ENCODE measurements around the gene SLC24A1.
A peak's percentile ranks its signal among the peaks of the same experiment; 100 is the strongest.
"Not testable (repeated sequence)": the region's sequence is repeated elsewhere in the genome, so short reads cannot be mapped to it uniquely, and the experiment has no call there.

Gene SLC24A1

GRCh38 chr15:65621638-65622037 is at the start of gene SLC24A1:
Gene SLC24A1, plus strand, starts transcription at chr15:65621938. Its CDS starts 2,143 bp downstream, at chr15:65624081.
- DNase-seq, result no peak

- DNase-seq, result no peak
Observed at GRCh38 chr15:65571971-65572370, 49.8 kb upstream of the SLC24A1 start.

GRCh38 chr15:65576664-65577063 is 45.1 kb upstream of the SLC24A1 start:
- DNase-seq, result no peak

GRCh38 chr15:65577129-65577996 is 44.4 kb upstream of the SLC24A1 start:
- no peak for DNase-seq

- no peak for DNase-seq
Observed at GRCh38 chr15:65578904-65579728, 42.6 kb upstream of the SLC24A1 start.

GRCh38 chr15:65579762-65580161 is 42.0 kb upstream of the SLC24A1 start:
- no peak for DNase-seq

GRCh38 chr15:65580287-65580686 is 41.5 kb upstream of the SLC24A1 start:
- DNase-seq, result no peak

DNA sequence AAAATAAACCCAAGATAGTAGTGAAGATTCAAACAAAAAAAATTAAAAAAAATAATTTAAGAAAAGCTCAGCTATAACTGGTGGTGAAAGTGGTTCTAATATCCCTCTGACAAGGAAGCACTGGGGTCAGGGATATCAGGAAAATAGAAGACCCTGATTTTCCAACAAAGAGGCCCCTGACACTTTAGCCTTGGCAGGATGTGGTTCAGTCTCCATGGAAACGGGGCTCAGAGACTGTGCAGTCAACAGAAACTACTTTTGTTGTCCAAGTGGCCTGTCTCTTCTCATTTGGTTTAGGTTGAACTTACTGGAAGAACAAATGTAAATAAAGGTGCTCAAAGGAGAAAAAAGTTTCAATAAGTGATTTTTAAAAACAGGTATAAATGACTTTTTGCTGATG is 38.0 kb upstream of the SLC24A1 start:
- peak; percentile 14 for DNase-seq

- no peak for DNase-seq
Observed at GRCh38 chr15:65584241-65584640, 37.5 kb upstream of the SLC24A1 start.

GRCh38 chr15:65587094-65587493 is 34.6 kb upstream of the SLC24A1 start:
- no peak for DNase-seq

- DNase-seq, result no peak
Observed at GRCh38 chr15:65595960-65596359, 25.8 kb upstream of the SLC24A1 start.

- no peak for DNase-seq
Observed at GRCh38 chr15:65598468-65598867, 23.3 kb upstream of the SLC24A1 start.

GRCh38 chr15:65599677-65600076 is 22.1 kb upstream of the SLC24A1 start:
- DNase-seq, result no peak

DNA sequence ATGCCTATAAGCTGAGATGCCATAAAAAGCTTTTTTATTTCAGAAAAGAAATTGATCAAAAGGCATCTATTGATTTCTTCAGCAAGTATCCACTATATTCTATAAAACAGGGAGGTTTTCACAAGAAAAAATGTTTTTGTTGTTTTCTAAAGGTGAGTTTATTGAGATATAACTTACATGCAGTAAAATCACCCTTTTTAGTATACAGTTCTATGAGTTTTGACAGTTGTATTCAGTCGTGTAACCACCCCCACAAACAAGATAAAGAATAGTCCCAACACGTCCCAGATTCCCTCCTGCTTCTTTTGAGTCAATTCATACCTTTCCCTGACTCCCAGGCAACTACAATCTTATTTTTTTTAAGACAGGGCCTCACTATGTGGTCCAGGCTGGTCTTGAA is 18.6 kb upstream of the SLC24A1 start:
- DNase-seq, result no peak

DNA sequence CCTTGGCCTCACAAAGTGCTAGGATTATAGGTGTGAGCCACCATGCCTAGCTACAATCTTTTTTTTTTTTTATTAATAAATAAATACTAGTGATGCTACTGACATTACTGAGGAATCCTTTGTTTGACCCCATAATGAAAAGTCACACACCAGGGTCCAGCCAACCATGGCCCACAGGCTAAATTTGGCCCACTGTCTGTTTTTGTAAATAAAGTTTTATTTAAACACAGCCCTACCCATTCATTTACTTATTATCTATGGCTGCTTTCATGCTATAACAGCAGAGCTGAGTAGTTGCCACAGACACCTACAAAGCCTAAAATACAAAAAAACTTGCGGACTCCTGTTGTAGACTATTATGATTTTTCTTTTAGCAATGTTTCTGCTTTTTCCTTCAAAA is 18.2 kb upstream of the SLC24A1 start:
- DNase-seq, result no peak

DNA sequence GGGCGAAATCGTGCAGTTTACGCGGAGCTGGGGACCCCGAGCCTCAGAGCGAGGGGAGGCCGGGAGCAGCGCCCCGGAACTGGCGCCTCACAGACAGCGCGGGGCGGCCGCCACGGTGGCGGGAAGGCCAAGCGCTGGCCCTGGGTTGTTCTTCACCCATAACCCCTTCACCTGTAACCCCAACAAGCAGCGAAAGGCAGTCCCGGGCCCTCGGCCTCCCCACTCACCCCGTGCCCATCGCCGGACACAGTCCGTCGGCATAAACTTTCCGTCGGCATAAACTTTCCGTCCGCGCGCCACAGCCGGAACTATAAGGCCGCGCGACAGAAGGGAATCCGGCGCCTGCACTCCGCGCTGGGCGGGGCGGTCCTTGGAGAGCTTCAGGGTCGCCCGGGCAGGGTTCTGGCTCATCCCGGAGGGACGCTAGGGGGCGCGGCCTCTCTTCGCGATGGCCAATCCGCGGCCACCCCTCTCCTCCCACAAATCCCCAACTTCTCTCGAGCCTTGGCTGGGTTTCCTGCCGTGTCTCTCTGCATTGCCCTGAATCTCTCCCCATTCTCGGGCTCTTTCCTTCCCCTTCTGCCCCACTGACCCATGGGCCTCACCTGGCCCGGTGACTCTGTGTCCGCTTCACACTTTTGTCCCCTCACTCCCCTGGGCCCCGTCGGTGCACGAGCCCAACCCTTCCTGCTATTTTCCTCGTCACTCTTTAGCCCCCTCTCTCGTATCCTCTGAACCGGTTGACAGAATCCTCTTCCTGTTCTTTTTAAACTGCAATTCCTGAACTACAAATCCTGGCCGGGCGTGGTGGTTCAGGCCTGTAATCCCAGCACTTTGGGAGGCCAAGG is 10.6 kb upstream of the SLC24A1 start, which contains the start of gene INTS14:
Gene INTS14, minus strand, starts transcription at position 261 of the 848 bp plus-strand sequence. CDS start 3,751 bp downstream, outside the sequence.
- DNase-seq, result peak; percentile 84

- DNase-seq, result no peak
Observed at GRCh38 chr15:65611888-65612615, 9.7 kb upstream of the SLC24A1 start.

DNA sequence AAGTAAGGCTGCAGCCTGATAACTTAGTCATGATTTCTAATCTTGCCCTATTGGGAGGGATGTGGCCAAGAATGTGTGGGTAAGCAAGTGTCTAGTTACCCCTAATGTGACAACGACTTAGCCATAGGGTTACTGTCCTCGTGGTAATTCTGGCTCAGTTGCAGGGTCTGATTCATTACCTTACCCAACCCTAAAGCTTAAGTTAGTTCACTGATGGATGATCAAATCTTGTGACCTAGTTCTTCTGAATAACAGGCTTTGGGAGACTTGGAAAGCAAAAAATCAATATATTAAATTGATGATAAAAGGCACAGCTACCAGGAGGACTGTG is 9.2 kb upstream of the SLC24A1 start:
- DNase-seq, result no peak

GRCh38 chr15:65612949-65613744 is 8.6 kb upstream of the SLC24A1 start:
- no peak for DNase-seq

DNA sequence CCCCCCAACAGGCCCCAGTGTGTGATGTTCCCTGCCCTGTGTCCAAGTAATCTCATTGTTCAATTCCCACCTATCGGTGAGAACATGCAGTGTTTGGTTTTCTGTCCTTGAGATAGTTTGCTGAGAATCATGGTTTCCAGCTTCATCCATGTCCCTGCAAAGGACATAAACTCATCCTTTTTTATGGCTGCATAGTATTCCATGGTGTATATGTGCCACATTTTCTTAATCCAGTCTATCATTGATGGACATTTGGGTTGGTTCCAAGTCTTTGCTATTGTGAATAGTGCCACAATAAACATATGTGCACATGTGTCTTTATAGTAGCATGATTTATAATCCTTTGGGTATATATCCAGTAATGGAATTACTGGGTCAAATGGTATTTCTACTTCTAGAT is 5.9 kb upstream of the SLC24A1 start:
- not testable (repeated sequence) for DNase-seq

DNA sequence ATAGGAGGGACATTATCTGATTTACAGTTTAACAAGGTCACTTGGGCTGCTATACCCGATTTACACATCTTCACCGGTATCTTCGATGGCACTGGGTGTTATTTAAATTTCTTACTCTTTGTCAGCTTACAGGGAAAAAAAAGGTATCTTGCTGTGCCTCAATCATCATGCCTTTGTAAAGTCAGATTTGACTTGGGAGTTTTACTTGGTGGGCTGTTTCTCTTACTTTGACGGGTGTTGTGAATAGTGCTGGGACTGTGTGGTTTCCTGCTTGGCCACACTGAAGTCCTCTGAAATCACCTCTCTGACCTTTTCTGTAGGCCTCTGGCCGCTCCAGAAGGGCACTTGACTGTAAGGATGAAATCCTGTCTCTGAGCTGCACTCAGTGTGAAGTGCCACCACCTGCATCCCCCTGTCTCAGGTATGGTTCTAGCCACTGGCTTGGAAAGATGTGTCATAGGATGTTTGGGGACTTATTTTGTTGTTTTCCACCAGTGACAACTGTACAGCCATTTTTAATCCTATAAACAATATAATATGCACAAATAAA is 3.1 kb upstream of the SLC24A1 start:
- DNase-seq, result no peak
